WTC11 (cell line): ENCODE measurements around the gene RANGRF. TPM values are rescaled to one million over a fixed set of nuclear protein-coding genes. Genes with fewer than 3 reads are reported as not detected.

Experiments
- ATAC-seq: fragments of 200-7000 bp; cut with Tn5 transposase; 2 replicates; pipeline ENCODE4 v1.10.0; 2021; ENCODE audit warnings: mild to moderate bottlenecking, moderate library complexity
- CTCF ChIA-PET: fragments of 300-600 bp; sonication (Branson Sonifier 250); formaldehyde crosslinking; loops from one replicate; lab custom pipeline; 2021; ENCODE audit warnings: antibody characterized with exemption; lab: Charles Lee
- POLR2A ChIA-PET: fragments of 350-600 bp; sonication (Branson Sonifier 250); formaldehyde crosslinking; loops from one replicate; lab custom pipeline; 2021; ENCODE audit warnings: antibody characterized with exemption; lab: Charles Lee
- DNase-seq: peaks from one replicate; pipeline ENCODE4 v3.0.0; 2021; ENCODE audit warnings: low spot score
- H3K27ac Mint-ChIP-seq: 2 replicates; pipeline ENCODE4 v1.8.0; 2021; ENCODE audit warnings: mixed read lengths
- H3K27me3 Mint-ChIP-seq: 2 replicates; pipeline ENCODE4 v1.8.0; 2021; ENCODE audit warnings: low read depth, mild to moderate bottlenecking, moderate library complexity, mixed read lengths
- H3K36me3 Mint-ChIP-seq: 2 replicates; pipeline ENCODE4 v1.8.0; 2021; ENCODE audit warnings: mixed read lengths
- H3K4me1 Mint-ChIP-seq: 2 replicates; pipeline ENCODE4 v1.8.0; 2022; ENCODE audit warnings: mixed read lengths
- H3K4me3 Mint-ChIP-seq: 2 replicates; pipeline ENCODE4 v1.8.0; 2021; ENCODE audit warnings: mild to moderate bottlenecking, moderate library complexity, mixed read lengths
- H3K9me3 Mint-ChIP-seq: 2 replicates; pipeline ENCODE4 v1.8.0; 2021; ENCODE audit warnings: mixed read lengths
- ATF1 ChIP-seq: sonication (generic); formaldehyde crosslinking; IDR thresholded peaks from 2 replicates; pipeline ENCODE4 v1.8.1; 2023; ENCODE audit warnings: mild to moderate bottlenecking, moderate library complexity, missing genetic modification reagents
- CREM ChIP-seq: sonication (generic); formaldehyde crosslinking; IDR thresholded peaks from 2 replicates; pipeline ENCODE4 v1.8.1; 2022; ENCODE audit warnings: mild to moderate bottlenecking, missing genetic modification reagents, moderate library complexity
- ESRRA ChIP-seq: sonication (generic); formaldehyde crosslinking; IDR thresholded peaks from 2 replicates; pipeline ENCODE4 v1.8.1; 2022; ENCODE audit warnings: mild to moderate bottlenecking, missing genetic modification reagents, borderline replicate concordance
- ETV6 ChIP-seq: sonication (generic); formaldehyde crosslinking; IDR thresholded peaks from 2 replicates; pipeline ENCODE4 v1.8.1; 2022; ENCODE audit warnings: mild to moderate bottlenecking, missing genetic modification reagents
- FOXP1 ChIP-seq: sonication (generic); formaldehyde crosslinking; IDR thresholded peaks from 2 replicates; pipeline ENCODE4 v1.8.0; 2022; ENCODE audit warnings: missing genetic modification reagents, mild to moderate bottlenecking, moderate library complexity, borderline replicate concordance
- GABPB1 ChIP-seq: sonication (generic); formaldehyde crosslinking; IDR thresholded peaks from 2 replicates; pipeline ENCODE4 v1.8.1; 2023; ENCODE audit warnings: mild to moderate bottlenecking, missing genetic modification reagents
- GTF2I ChIP-seq: fragments of 250-450 bp; sonication (Bioruptor Pico); conservative IDR thresholded peaks from 2 replicates; pipeline ENCODE4 v1.4.0; 2021; ENCODE audit warnings: mild to moderate bottlenecking
- KAT7 ChIP-seq: sonication (generic); formaldehyde crosslinking; IDR thresholded peaks from 2 replicates; pipeline ENCODE4 v1.8.1; 2023; ENCODE audit warnings: missing genetic modification reagents, mild to moderate bottlenecking, borderline replicate concordance
- MYBL2 ChIP-seq: sonication (generic); formaldehyde crosslinking; IDR thresholded peaks from 2 replicates; pipeline ENCODE4 v1.8.1; 2023; ENCODE audit warnings: mild to moderate bottlenecking, moderate library complexity, missing genetic modification reagents
- NFYB ChIP-seq: sonication (generic); formaldehyde crosslinking; conservative IDR thresholded peaks from 2 replicates; pipeline ENCODE4 v1.8.0; 2022; ENCODE audit warnings: low read depth, missing genetic modification reagents
- PRDM15 ChIP-seq: sonication (generic); formaldehyde crosslinking; IDR thresholded peaks from 2 replicates; pipeline ENCODE4 v1.8.0; 2022; ENCODE audit warnings: missing genetic modification reagents
- SOX15 ChIP-seq: fragments of 250-450 bp; sonication (Bioruptor Pico); IDR thresholded peaks from 2 replicates; pipeline ENCODE4 v1.9.0; 2021; ENCODE audit warnings: mild to moderate bottlenecking
- SP1 ChIP-seq: sonication (generic); formaldehyde crosslinking; conservative IDR thresholded peaks from 2 replicates; pipeline ENCODE4 v1.8.1; 2022; ENCODE audit warnings: missing genetic modification reagents
- TP53 ChIP-seq: sonication (generic); formaldehyde crosslinking; IDR thresholded peaks from 2 replicates; pipeline ENCODE4 v1.8.1; 2023; ENCODE audit warnings: mild to moderate bottlenecking, missing genetic modification reagents
- USF2 ChIP-seq: sonication (generic); formaldehyde crosslinking; IDR thresholded peaks from 2 replicates; pipeline ENCODE4 v1.8.1; 2023; ENCODE audit warnings: mild to moderate bottlenecking, missing genetic modification reagents, moderate library complexity
- ZNF121 ChIP-seq: sonication (generic); formaldehyde crosslinking; IDR thresholded peaks from 2 replicates; pipeline ENCODE4 v1.8.0; 2023; ENCODE audit warnings: missing genetic modification reagents
- ZNF317 ChIP-seq: sonication (generic); formaldehyde crosslinking; IDR thresholded peaks from 2 replicates; pipeline ENCODE4 v1.8.1; 2023; ENCODE audit warnings: low read depth, mild to moderate bottlenecking, moderate library complexity, missing genetic modification reagents, borderline replicate concordance
- total RNA-seq: library from RNA; stranded (reverse); gene quantifications from 3 replicates; pipeline ENCODE4 v1.2.3, GENCODE V29; 2021
- TF ChIP-seq, protein P1 (sequence below): sonication (generic); formaldehyde crosslinking; IDR thresholded peaks from 2 replicates; pipeline ENCODE4 v1.8.1; 2022; ENCODE audit warnings: low read depth, missing genetic modification reagents, borderline replicate concordance
- TF ChIP-seq, protein P2 (sequence below): sonication (generic); formaldehyde crosslinking; IDR thresholded peaks from 2 replicates; pipeline ENCODE4 v1.8.0; 2022; ENCODE audit warnings: mild to moderate bottlenecking, missing genetic modification reagents
- TF ChIP-seq, protein P3 (sequence below): fragments of 200-600 bp; IDR thresholded peaks from 2 replicates; pipeline ENCODE4 v1.8.0; 2022; ENCODE audit warnings: antibody characterized with exemption
- TF ChIP-seq, protein P4 (sequence below): sonication (generic); formaldehyde crosslinking; IDR thresholded peaks from 2 replicates; pipeline ENCODE4 v1.8.0; 2023; ENCODE audit warnings: missing genetic modification reagents
- TF ChIP-seq, protein P5 (sequence below): fragments of 250-450 bp; sonication (Bioruptor Pico); IDR thresholded peaks from 2 replicates; pipeline ENCODE4 v1.9.0; 2021; ENCODE audit warnings: mild to moderate bottlenecking

Gene RANGRF
- total RNA-seq, 1 experiment from 2014 or later: 32.7 TPM

GRCh38 chr17:8284126-8284525 is 4.3 kb upstream of the RANGRF start (continued):
- no peak for TF ChIP-seq PRDM15 (CRISPR knock-in tag)

- ATAC-seq: no peak
- 0 out of 2 replicates have a peak overlapping the region, but pooled peaks have one; percentile 71 for H3K27ac Mint-ChIP-seq
These were observed 2.9 kb upstream of the RANGRF start for GRCh38 chr17:8285270-8286181.

DNA sequence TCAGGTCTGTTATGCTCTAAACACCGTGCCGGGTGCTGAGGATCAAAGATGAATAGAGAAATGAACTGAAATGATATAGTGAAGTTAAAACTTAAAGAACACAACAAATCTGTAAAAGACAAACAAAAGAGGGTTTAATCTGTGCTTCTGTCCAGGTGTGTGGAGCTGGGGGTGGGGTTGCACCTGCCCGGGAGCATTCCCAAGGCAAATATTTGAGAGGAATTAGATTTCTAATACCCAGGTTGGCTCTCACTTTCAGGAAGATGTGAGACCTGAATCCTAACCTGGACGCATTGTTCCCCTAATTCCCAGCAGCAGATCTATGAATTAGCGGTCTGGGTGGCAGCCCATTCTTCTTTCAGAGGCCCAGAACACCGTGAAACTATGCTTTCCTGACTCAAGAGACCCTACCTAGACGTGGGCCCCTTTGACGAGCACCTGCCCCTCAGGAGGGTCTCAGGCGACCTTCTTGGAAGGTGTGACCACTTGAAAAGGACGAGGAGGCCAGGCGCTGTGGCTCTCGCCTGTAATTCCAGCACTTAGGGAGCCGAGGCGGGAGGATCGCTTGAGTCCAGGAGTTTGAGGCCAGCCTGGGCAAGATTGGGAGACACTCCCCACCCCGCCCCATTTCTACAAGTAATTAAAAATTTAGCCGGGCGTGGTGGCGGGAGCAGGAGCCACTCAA is 677 bp upstream of the RANGRF start:
- Mint-ChIP-seq H3K9me3 (no peaks in the 10 kb centered on the region), H3K27ac (peak overlapping the region; percentile 92), H3K36me3 (no peaks in the 10 kb centered on the region; the same call in 1 of the 2 replicates), H3K4me1 (peaks cover 24% of the 10 kb centered on the region), H3K4me3 (peak overlapping the region; percentile 92), H3K27me3 (no peaks in the 10 kb centered on the region; the same call in 1 of the 2 replicates)
- DNase-seq (no peak), ATAC-seq (no peak)
- ChIA-PET CTCF (interaction anchor here (1.4 kb wide), 1 partner anchor 12 kb away, joined by 4 read pairs; no protein-coding TSS in a partner anchor), POLR2A (interaction anchor here (1.0 to 2.2 kb wide), 2 partner anchors 39 to 61 kb away, joined by 4 to 12 read pairs; partner anchors contain the start of genes CTC1 and PFAS)
- TF ChIP-seq ESRRA (CRISPR knock-in tag): no peak
- TF ChIP-seq, protein P1, sequence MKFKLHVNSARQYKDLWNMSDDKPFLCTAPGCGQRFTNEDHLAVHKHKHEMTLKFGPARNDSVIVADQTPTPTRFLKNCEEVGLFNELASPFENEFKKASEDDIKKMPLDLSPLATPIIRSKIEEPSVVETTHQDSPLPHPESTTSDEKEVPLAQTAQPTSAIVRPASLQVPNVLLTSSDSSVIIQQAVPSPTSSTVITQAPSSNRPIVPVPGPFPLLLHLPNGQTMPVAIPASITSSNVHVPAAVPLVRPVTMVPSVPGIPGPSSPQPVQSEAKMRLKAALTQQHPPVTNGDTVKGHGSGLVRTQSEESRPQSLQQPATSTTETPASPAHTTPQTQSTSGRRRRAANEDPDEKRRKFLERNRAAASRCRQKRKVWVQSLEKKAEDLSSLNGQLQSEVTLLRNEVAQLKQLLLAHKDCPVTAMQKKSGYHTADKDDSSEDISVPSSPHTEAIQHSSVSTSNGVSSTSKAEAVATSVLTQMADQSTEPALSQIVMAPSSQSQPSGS (CRISPR knock-in tag): no peak
- TF ChIP-seq USF2 (CRISPR knock-in tag): no peak
- TF ChIP-seq SP1 (CRISPR knock-in tag): no peak
- TF ChIP-seq ZNF317: no peak
- TF ChIP-seq GABPB1 (CRISPR knock-in tag): no peak
- TF ChIP-seq TP53: no peak
- TF ChIP-seq, protein P2, sequence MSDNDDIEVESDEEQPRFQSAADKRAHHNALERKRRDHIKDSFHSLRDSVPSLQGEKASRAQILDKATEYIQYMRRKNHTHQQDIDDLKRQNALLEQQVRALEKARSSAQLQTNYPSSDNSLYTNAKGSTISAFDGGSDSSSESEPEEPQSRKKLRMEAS (CRISPR knock-in tag): no peak
- TF ChIP-seq, protein P3, sequence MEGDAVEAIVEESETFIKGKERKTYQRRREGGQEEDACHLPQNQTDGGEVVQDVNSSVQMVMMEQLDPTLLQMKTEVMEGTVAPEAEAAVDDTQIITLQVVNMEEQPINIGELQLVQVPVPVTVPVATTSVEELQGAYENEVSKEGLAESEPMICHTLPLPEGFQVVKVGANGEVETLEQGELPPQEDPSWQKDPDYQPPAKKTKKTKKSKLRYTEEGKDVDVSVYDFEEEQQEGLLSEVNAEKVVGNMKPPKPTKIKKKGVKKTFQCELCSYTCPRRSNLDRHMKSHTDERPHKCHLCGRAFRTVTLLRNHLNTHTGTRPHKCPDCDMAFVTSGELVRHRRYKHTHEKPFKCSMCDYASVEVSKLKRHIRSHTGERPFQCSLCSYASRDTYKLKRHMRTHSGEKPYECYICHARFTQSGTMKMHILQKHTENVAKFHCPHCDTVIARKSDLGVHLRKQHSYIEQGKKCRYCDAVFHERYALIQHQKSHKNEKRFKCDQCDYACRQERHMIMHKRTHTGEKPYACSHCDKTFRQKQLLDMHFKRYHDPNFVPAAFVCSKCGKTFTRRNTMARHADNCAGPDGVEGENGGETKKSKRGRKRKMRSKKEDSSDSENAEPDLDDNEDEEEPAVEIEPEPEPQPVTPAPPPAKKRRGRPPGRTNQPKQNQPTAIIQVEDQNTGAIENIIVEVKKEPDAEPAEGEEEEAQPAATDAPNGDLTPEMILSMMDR: no peak
- TF ChIP-seq SOX15: no peak
- TF ChIP-seq, protein P4, sequence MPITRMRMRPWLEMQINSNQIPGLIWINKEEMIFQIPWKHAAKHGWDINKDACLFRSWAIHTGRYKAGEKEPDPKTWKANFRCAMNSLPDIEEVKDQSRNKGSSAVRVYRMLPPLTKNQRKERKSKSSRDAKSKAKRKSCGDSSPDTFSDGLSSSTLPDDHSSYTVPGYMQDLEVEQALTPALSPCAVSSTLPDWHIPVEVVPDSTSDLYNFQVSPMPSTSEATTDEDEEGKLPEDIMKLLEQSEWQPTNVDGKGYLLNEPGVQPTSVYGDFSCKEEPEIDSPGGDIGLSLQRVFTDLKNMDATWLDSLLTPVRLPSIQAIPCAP: no peak
- TF ChIP-seq, protein P5, sequence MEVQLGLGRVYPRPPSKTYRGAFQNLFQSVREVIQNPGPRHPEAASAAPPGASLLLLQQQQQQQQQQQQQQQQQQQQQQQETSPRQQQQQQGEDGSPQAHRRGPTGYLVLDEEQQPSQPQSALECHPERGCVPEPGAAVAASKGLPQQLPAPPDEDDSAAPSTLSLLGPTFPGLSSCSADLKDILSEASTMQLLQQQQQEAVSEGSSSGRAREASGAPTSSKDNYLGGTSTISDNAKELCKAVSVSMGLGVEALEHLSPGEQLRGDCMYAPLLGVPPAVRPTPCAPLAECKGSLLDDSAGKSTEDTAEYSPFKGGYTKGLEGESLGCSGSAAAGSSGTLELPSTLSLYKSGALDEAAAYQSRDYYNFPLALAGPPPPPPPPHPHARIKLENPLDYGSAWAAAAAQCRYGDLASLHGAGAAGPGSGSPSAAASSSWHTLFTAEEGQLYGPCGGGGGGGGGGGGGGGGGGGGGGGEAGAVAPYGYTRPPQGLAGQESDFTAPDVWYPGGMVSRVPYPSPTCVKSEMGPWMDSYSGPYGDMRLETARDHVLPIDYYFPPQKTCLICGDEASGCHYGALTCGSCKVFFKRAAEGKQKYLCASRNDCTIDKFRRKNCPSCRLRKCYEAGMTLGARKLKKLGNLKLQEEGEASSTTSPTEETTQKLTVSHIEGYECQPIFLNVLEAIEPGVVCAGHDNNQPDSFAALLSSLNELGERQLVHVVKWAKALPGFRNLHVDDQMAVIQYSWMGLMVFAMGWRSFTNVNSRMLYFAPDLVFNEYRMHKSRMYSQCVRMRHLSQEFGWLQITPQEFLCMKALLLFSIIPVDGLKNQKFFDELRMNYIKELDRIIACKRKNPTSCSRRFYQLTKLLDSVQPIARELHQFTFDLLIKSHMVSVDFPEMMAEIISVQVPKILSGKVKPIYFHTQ (CRISPR knock-in tag): no peak

More at GRCh38 chr17:8285270-8286181, 2.9 kb upstream of the RANGRF start:
- no peak for DNase-seq
- ChIA-PET POLR2A (no interaction called here), CTCF (interaction anchor here (1.2 to 1.9 kb wide), 2 partner anchors 10 to 15 kb away, joined by 3 to 7 read pairs; partner anchors contain the start of gene SLC25A35)
- no peak overlapping the region for H3K4me3 Mint-ChIP-seq
- TF ChIP-seq ZNF121 (CRISPR knock-in tag) (no peak), CREM (CRISPR knock-in tag) (no peak), NFYB (CRISPR knock-in tag) (no peak), GTF2I (CRISPR knock-in tag) (no peak), MYBL2 (CRISPR knock-in tag) (no peak), KAT7 (CRISPR knock-in tag) (no peak), ATF1 (no peak), ZNF317 (no peak), ETV6 (CRISPR knock-in tag) (no peak), FOXP1 (no peak)
- peaks cover 19% of the 10 kb centered on the region for H3K4me1 Mint-ChIP-seq
- no peaks in the 10 kb centered on the region; the same call in 1 of the 2 replicates for H3K36me3 Mint-ChIP-seq
- H3K9me3 Mint-ChIP-seq: no peaks in the 10 kb centered on the region
- no peaks in the 10 kb centered on the region; the same call in 1 of the 2 replicates for H3K27me3 Mint-ChIP-seq
